Ovary (tissue), 3 donors: ENCODE results near the gene FAR2.

Experiments used
- CTCF ChIP-seq, 3 donors: fragments of 450-650 bp in 2 of 3; fragments of 200-600 bp in 1 of 3; IDR thresholded peaks; one replicate each; pipeline versions ENCODE4 v1.5.1 to v1.8.0; 2016 to 2022; ENCODE audit warnings: antibody characterized with exemption in 3 of 3, mild to moderate bottlenecking in 1 of 3
- EP300 ChIP-seq: sonication (generic); formaldehyde crosslinking; IDR thresholded peaks from one replicate; pipeline ENCODE4 v1.6.1; 2017; ENCODE audit warnings: antibody characterized with exemption
- POLR2A ChIP-seq: fragments of 450-650 bp; IDR thresholded peaks from one replicate; pipeline ENCODE4 v1.6.1; 2017; ENCODE audit warnings: antibody characterized with exemption, mild to moderate bottlenecking, moderate library complexity
- donor health status: DM: no; HTN: no; CAD: no.

GRCh38 chr12:29288031-29288430 lies 139.0 kb downstream of the FAR2 start:
- TF ChIP-seq EP300 (no peak), CTCF (IDR thresholded peaks at IDR 0.05) (no peak), POLR2A (no peak)
